Caco-2 (cell line): Measurements from ENCODE around the gene PKHD1. TPM values are rescaled to one million over a fixed set of nuclear protein-coding genes. Genes with fewer than 3 reads are reported as not detected.

Experiments used
- BruUV-seq: library from RNA; stranded (reverse); fragments of 400-500 nt; replicated peaks from 2 replicates; lab custom pipeline; 2021; lab: Mats Ljungman, UMichigan
- CTCF ChIA-PET: fragments of 300-600 bp; sonication (Branson Sonifier 250); formaldehyde crosslinking; loops from one replicate; lab custom pipeline; 2022; ENCODE audit warnings: antibody characterized with exemption; lab: Charles Lee
- POLR2A ChIA-PET: fragments of 300-600 bp; sonication (Branson Sonifier 250); formaldehyde crosslinking; loops from one replicate; lab custom pipeline; 2022; ENCODE audit warnings: antibody characterized with exemption; lab: Charles Lee
- DNase-seq, 2 experiments: peaks; one replicate each; pipeline versions ENCODE4 v3.0.0 to v3.0.0-alpha.2; 2020 to 2022
- H3K27me3 ChIP-seq: replicated peaks from 2 replicates; pipeline ENCODE4 v1.6.0; 2011; ENCODE audit warnings: low read length; ENCODE audit not compliant: control insufficient read depth, insufficient read depth
- H3K36me3 ChIP-seq: 2 replicates; pipeline ENCODE4 v1.5.1; 2011; ENCODE audit warnings: low read length; ENCODE audit not compliant: control insufficient read depth, insufficient read depth
- H3K4me1 ChIP-seq: fragments of 250-450 bp; sonication (Bioruptor Pico); 2 replicates; pipeline ENCODE4 v1.5.1; 2020; ENCODE audit warnings: mild to moderate bottlenecking
- H3K4me3 ChIP-seq: 2 replicates; pipeline ENCODE4 v1.5.1; 2011; ENCODE audit warnings: low read depth, mild to moderate bottlenecking, control low read depth, low read length
- H3K9me3 ChIP-seq: fragments of 250-450 bp; sonication (Bioruptor Pico); 2 replicates; pipeline ENCODE4 v1.5.1; 2020; ENCODE audit warnings: mild to moderate bottlenecking, moderate library complexity
- H3K27ac Mint-ChIP-seq: one replicate; pipeline ENCODE4 v1.8.0; 2022; ENCODE audit warnings: mixed read lengths; ENCODE audit not compliant: unreplicated experiment
- H3K27me3 Mint-ChIP-seq: one replicate; pipeline ENCODE4 v1.8.0; 2022; ENCODE audit warnings: mixed read lengths; ENCODE audit not compliant: insufficient read depth, unreplicated experiment
- H3K36me3 Mint-ChIP-seq: one replicate; pipeline ENCODE4 v1.8.0; 2022; ENCODE audit warnings: mild to moderate bottlenecking, mixed read lengths; ENCODE audit not compliant: insufficient read depth, unreplicated experiment
- H3K4me1 Mint-ChIP-seq: one replicate; pipeline ENCODE4 v1.8.0; 2022; ENCODE audit warnings: low read depth, mixed read lengths; ENCODE audit not compliant: unreplicated experiment
- H3K4me3 Mint-ChIP-seq: one replicate; pipeline ENCODE4 v1.8.0; 2022; ENCODE audit warnings: mild to moderate bottlenecking, moderate library complexity, mixed read lengths; ENCODE audit not compliant: unreplicated experiment
- H3K9me3 Mint-ChIP-seq: one replicate; pipeline ENCODE4 v1.8.0; 2022; ENCODE audit warnings: mixed read lengths; ENCODE audit not compliant: unreplicated experiment
- CTCF ChIP-seq, 2 experiments: fragments of 200-600 bp in 1 of 2; IDR thresholded peaks; 1 replicate in 1 of 2; 2 replicates in 1 of 2; pipeline versions ENCODE4 v1.5.1 to v1.8.0; 2011 to 2022; ENCODE audit warnings: antibody characterized with exemption in 1 of 2, control low read depth in 1 of 2, inconsistent platforms in 1 of 2, low read depth in 1 of 2, low read length in 1 of 2, mild to moderate bottlenecking in 1 of 2, moderate library complexity in 1 of 2; ENCODE audit not compliant: insufficient read depth in 1 of 2, severe bottlenecking in 1 of 2, unreplicated experiment in 1 of 2
- intact Hi-C: fragments of 100-400 bp; cut with micrococcal nuclease; formaldehyde crosslinking; loops from one replicate; pipeline ENCODE4 v1.10.0; 2022; ENCODE audit not compliant: unreplicated experiment
- total RNA-seq: library from RNA; stranded (reverse); gene quantifications from 2 replicates; pipeline ENCODE4 v1.2.3, GENCODE V29; 2022

Gene PKHD1
- total RNA-seq, 1 experiment from 2014 or later, result 3.3 TPM

GRCh38 chr6:51614725-51615124, 472.7 kb downstream of the PKHD1 start:
- Mint-ChIP-seq H3K9me3 (no peaks in the 10 kb centered on the region), H3K4me1 (no peaks in the 10 kb centered on the region), H3K27me3 (peaks cover 3% of the 10 kb centered on the region), H3K4me3 (no peak overlapping the region), H3K36me3 (no peaks in the 10 kb centered on the region), H3K27ac (no peak overlapping the region)
- no peak for TF ChIP-seq CTCF (IDR thresholded peaks at IDR 0.05; ENCODE audit: insufficient read depth in 1 of 2, low read depth in 1 of 2, low read length in 1 of 2, severe bottlenecking in 1 of 2, unreplicated experiment in 1 of 2)
- Histone ChIP-seq H3K4me1 (0 out of 2 replicates have a peak, but pooled peaks cover 4% of the 10 kb centered on the region), H3K4me3 (no peak overlapping the region), H3K27me3 (no peaks in the 10 kb centered on the region), H3K36me3 (no peaks in the 10 kb centered on the region), H3K9me3 (no peaks in the 10 kb centered on the region)
- ChIA-PET POLR2A (no interaction called here), CTCF (no interaction called here)
- DNase-seq, result no peak
- intact Hi-C loops, result no loop called here
- no TSS peak for BruUV-seq

- no peak for DNase-seq
- no peaks in the 10 kb centered on the region for H3K27me3 ChIP-seq
- H3K27me3 Mint-ChIP-seq, result peaks cover 5% of the 10 kb centered on the region
- H3K36me3 ChIP-seq, result no peaks in the 10 kb centered on the region
- H3K9me3 Mint-ChIP-seq, result no peaks in the 10 kb centered on the region
- 0 out of 2 replicates have a peak, but pooled peaks cover 1% of the 10 kb centered on the region for H3K4me1 ChIP-seq
- H3K27ac Mint-ChIP-seq, result no peak overlapping the region
- no TSS peak for BruUV-seq
- no peak for TF ChIP-seq CTCF (IDR thresholded peaks at IDR 0.05; ENCODE audit: insufficient read depth in 1 of 2, low read depth in 1 of 2, low read length in 1 of 2, severe bottlenecking in 1 of 2, unreplicated experiment in 1 of 2)
- POLR2A ChIA-PET, result no interaction called here
- CTCF ChIA-PET, result interaction anchor here (0.6 kb wide), 1 partner anchor 10 kb away, joined by 3 read pairs; no protein-coding TSS in a partner anchor
- H3K4me3 ChIP-seq, result no peak overlapping the region
- no peak overlapping the region for H3K4me3 Mint-ChIP-seq
- H3K4me1 Mint-ChIP-seq, result no peaks in the 10 kb centered on the region
- no peaks in the 10 kb centered on the region for H3K9me3 ChIP-seq
- intact Hi-C loops, result no loop called here
- no peaks in the 10 kb centered on the region for H3K36me3 Mint-ChIP-seq
These were observed 473.9 kb downstream of the PKHD1 start for GRCh38 chr6:51613558-51613957.

- intact Hi-C loops, result no loop called here
- BruUV-seq, result no TSS peak
- ChIA-PET POLR2A (no interaction called here), CTCF (no interaction called here)
- Mint-ChIP-seq H3K36me3 (no peaks in the 10 kb centered on the region), H3K4me3 (no peak overlapping the region), H3K27me3 (peaks cover 5% of the 10 kb centered on the region), H3K9me3 (no peaks in the 10 kb centered on the region), H3K27ac (no peak overlapping the region), H3K4me1 (no peaks in the 10 kb centered on the region)
- Histone ChIP-seq H3K27me3 (no peaks in the 10 kb centered on the region), H3K4me1 (no peaks in the 10 kb centered on the region), H3K36me3 (no peaks in the 10 kb centered on the region), H3K9me3 (no peaks in the 10 kb centered on the region), H3K4me3 (no peak overlapping the region)
- TF ChIP-seq CTCF (IDR thresholded peaks at IDR 0.05; ENCODE audit: insufficient read depth in 1 of 2, low read depth in 1 of 2, low read length in 1 of 2, severe bottlenecking in 1 of 2, unreplicated experiment in 1 of 2), result no peak
- no peak for DNase-seq
These were observed 478.5 kb downstream of the PKHD1 start for GRCh38 chr6:51608932-51609331.
